ENCODE results near the gene CBFA2T2.
"Not testable (repeated sequence)": the region's sequence is repeated elsewhere in the genome, so short reads cannot be mapped to it uniquely, and the experiment has no call there.

The CBFA2T2 gene

DNA sequence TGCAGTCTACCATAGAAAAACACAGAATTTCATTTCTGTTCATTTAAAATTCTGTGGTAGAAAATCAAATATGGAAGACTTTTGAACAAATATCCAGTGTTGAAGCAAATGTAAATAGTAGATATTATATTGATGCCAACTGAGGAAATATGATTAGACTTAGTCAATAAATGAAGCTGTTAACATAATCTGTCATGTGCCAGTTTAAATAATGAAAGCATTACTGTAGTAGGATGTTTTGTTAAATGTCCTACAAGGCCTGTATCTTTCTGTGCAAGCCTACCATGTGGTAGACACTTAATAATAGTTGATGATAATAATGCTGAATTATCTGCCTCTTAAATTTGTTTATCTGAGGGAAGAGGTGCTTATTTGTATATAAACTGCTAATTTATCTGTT is 55.9 kb downstream of the CBFA2T2 start:
- no peak for DNase-seq (ENCODE audit: low read depth in 3 of 3, low spot score in 1 of 3)

DNA sequence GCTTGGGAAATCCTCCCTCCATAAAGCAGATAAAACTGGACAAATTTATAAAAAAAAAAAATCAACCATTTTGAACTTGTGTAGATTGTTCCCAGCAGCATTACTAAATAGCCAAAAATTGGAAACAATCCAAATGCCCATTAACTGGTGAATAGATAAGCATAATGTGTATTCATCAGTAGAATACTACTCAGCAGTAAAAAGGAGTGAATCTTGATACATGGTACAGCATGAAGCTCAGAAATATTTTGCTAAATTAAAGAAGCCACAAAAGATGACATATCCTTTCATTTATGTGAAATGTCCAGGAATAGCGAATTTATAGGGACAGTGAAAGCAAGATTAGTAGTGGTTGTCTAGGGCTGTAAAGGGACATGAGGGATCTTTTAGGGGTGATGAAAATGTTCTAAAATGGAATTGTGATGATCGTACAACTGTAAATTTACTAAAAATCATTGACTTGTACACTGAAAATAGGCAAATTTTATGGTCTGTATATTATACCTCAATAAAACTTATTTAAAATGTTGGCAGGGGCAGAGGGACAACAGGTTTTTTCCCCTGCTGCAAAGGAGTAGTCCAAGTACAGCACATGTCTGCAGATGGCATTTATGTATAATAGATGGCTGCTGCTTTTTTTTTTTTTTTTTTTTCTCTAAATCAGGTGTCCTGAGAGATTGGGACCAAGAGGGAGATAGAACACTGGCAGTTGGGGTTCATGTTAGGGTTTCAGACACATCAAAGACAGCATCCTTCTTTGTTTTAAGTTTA is 59.5 kb downstream of the CBFA2T2 start:
- DNase-seq (ENCODE audit: low read depth in 3 of 3, low spot score in 1 of 3), result no peak

DNA sequence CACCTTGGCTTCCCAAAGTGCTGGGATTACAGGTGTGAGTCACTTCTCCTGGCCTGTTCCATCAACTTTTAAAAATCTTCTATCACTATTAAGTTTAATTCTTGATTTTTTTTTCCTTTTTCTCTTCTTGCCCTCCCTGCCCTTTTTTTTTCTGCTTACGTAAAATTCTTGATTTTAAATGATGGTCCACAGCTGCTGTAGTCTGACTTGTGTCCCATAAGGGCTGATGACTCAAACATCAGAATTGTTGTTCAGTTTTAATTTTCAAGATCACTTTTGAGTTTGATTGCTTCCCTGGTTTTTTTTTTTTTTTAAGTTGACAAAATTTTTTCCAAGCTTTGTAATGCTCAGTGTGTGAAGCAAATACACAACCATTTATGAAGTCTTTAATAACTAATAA is 61.9 kb downstream of the CBFA2T2 start:
- no peak for DNase-seq (ENCODE audit: low read depth in 3 of 3, low spot score in 1 of 3)

GRCh38 chr20:33552519-33552918 is 62.6 kb downstream of the CBFA2T2 start:
- DNase-seq (ENCODE audit: low read depth in 3 of 3, low spot score in 1 of 3), result no peak

- no peak for DNase-seq (ENCODE audit: low read depth in 3 of 3, low spot score in 1 of 3)
Measured at GRCh38 chr20:33553516-33553915, 63.6 kb downstream of the CBFA2T2 start.

GRCh38 chr20:33554914-33555420 is 65.1 kb downstream of the CBFA2T2 start:
- peak in 2 of 3 donors; percentile 0 to 6 for DNase-seq (ENCODE audit: low read depth in 3 of 3, low spot score in 1 of 3)

- no peak for DNase-seq (ENCODE audit: low read depth in 3 of 3, low spot score in 1 of 3)
Measured at GRCh38 chr20:33555755-33556154, 65.9 kb downstream of the CBFA2T2 start.

- no peak for DNase-seq (ENCODE audit: low read depth in 3 of 3, low spot score in 1 of 3)
Measured at GRCh38 chr20:33556246-33556645, 66.3 kb downstream of the CBFA2T2 start.

GRCh38 chr20:33558348-33559144 is 68.7 kb downstream of the CBFA2T2 start:
- DNase-seq (ENCODE audit: low read depth in 3 of 3, low spot score in 1 of 3), result no peak

GRCh38 chr20:33559212-33559611 is 69.3 kb downstream of the CBFA2T2 start:
- no peak for DNase-seq (ENCODE audit: low read depth in 3 of 3, low spot score in 1 of 3)

DNA sequence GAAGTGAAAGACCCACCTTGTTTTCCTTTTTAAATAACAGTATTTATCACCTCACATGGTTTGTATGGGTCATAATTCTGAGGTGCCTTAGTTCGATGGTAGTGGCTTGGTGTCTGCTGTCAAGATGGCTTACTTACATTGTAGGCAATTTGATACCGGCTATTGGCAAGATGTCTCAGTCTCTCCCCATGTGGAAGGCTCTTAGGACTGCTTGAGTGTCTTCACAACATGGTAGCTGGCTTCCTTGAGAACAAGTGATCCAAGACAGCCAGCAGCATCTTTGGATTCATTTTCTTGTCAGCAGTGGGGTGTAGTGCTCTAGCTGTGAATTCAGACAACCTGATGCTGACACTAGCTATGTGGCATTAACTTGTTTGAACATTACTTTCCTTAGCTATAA is 70.1 kb downstream of the CBFA2T2 start:
- DNase-seq (ENCODE audit: low read depth in 3 of 3, low spot score in 1 of 3), result no peak

- DNase-seq (ENCODE audit: low read depth in 3 of 3, low spot score in 1 of 3), result not testable (repeated sequence)
Measured at GRCh38 chr20:33561053-33561452, 71.2 kb downstream of the CBFA2T2 start.

DNA sequence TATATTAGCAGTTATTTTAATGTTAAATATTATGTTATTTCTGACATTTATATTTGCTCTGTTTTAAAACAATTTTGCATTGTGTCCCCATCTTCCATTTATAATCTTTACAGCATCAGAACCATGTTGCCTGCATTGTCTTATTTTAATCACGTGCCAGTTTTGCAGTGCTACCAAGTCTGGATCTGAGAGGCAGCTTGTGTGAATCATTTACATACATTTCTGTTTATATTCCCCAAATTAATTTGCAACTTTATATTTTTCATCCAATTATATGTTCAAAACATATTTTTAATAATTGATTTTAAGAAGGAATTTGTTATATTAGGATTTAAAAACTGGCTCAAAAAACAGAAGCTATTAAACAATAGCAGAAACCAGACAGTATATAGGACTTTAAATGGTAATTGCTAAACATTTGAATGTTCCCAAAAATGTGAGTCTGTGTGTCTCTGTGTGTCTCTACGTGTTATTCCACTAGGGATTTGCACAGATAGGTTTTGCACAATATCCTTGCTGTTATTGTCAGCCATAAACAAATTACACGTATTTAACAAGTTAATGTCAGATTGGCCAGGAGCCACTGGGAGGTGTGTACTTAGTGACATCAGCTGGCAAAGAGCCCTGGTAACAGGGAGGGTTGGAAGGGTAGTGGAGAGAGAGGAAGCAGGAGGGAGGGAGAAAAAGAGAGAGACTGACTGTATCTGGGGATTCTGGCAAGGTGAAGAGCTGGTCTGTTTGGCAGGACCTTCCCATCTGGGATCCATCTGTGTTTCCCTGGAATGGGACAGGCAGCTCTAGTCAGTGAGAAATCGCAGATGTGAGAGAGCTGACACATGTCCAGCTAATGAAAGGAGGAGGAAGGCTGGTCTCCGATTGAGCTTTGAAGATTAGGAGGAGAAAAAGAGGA is 72.1 kb downstream of the CBFA2T2 start:
- no peak for DNase-seq (ENCODE audit: low read depth in 3 of 3, low spot score in 1 of 3)

DNA sequence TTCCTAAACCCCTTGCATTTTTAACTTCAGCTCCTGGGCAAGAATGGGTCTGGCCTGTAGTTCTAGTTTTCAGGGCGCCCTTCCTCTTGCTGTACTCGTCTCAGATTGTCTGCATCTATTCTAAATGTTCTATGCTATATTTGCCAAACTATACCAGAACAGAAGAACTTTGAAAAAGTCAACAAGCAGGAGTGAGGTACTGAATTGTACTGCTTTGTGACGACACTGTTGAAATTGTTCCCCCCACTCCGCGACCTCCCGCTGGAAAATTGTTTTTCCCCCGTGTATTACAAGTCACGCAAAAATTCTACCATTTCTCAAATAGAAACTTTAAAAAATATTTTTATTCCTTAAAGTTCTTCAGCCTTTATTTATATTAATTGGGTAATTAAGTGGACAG is 73.9 kb downstream of the CBFA2T2 start:
- no peak for DNase-seq (ENCODE audit: low read depth in 3 of 3, low spot score in 1 of 3)

DNA sequence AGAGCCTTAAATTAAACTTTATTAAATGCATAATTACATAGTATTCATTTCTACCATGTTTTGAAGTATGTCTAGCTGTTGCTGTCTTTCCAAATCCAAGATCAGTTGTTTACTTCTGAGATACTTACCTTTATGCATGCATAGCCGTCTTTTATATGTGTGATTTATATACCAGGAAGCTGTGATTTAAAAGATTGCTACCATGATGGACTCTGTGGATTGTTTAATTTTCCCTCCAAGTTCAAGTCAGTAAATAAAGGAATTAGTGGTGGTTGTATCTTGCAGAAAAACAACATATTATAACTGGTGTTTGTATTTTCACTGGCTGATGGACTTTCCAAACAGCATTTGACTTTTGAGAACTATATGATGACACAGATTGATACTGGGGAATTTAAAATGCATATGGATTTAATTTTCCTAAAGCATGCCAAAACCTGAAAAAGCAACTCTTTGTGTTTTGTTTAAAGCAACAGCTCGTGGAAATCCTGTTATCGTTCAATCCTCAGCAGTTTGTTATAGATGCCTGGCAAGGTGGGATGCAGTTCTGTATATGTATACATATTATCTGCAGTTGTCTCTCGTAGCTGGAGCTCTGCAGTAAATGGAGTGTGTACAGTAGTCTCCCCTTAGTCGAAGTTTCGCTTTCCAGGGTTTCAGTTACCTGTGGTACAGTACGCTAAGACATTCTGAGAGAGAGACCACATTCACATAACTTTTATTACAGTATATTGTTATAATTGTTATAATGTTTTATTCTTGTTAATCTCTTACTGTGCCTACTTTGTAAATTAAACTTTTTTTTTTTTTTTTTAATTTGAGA is 77.1 kb downstream of the CBFA2T2 start:
- DNase-seq (ENCODE audit: low read depth in 3 of 3, low spot score in 1 of 3), result no peak

GRCh38 chr20:33567949-33568348 is 78.1 kb downstream of the CBFA2T2 start:
- no peak for DNase-seq (ENCODE audit: low read depth in 3 of 3, low spot score in 1 of 3)

DNA sequence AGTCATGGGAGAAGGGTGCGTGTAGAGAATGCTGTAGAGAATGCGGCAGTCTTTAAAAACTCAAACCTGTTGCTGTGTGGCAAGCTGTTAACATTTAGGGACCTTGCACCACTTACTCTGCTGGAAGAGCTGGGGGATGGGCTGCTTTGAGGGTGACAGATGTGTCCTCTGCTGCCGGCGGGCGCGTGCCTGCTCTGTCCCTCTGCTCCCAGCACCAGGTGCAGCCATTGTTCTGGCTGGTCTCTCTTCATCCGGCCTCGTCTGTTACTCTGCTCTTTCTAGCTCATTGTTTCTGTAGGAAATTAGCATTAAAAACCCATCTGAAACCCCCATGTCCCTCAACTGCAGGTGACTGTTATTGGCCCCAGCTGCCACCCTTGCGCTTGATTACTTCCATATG is 78.5 kb downstream of the CBFA2T2 start:
- no peak for DNase-seq (ENCODE audit: low read depth in 3 of 3, low spot score in 1 of 3)

- DNase-seq (ENCODE audit: low read depth in 3 of 3, low spot score in 1 of 3), result no peak
Measured at GRCh38 chr20:33568868-33569801, 79.2 kb downstream of the CBFA2T2 start.

DNA sequence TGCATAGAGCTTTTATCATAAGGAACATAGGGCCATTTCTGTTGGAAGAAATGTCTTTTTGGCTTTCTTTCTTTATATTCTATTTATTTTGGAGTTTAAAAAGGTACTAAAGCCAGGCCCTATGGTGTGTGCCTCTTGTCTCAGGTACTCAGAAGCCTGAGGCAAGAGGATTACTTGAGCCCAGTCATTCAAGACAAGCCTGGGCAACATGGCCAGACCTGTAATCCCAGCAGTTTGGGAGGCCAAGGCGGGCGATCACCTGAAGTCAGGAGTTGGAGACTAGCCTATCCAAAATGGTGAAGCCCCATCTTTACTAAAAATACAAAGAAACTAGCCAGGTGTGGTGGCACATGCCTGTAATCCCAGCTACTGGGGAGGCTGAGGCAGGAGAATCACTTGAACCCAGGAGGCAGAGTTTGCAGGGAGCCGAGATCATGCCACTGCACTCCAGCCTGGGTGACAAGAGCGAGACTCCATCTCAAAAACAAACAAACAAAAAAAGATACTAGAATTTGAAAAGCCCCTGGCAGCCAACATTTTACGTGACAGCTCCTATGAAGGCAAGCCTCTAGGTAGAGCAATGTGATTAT is 80.0 kb downstream of the CBFA2T2 start:
- no peak for DNase-seq (ENCODE audit: low read depth in 3 of 3, low spot score in 1 of 3)

All from stimulated activated CD4-positive, alpha-beta T cell treated with anti-CD3 and anti-CD28 coated beads, TNF-alpha, amount 100 ng/mL, for 1 hour (primary cell).